H1 (cell line): ENCODE results near the gene ALG14. TPM values are rescaled to one million over a fixed set of nuclear protein-coding genes. Genes with fewer than 3 reads are reported as not detected.

Experiments
- CTCF ChIA-PET: fragments of 300-600 bp; sonication (Branson Sonifier 250); formaldehyde crosslinking; loops from one replicate; lab custom pipeline; 2021; ENCODE audit not compliant: partially characterized antibody; lab: Charles Lee
- POLR2A ChIA-PET: fragments of 300-600 bp; sonication (Branson Sonifier 250); formaldehyde crosslinking; loops from one replicate; lab custom pipeline; 2021; ENCODE audit warnings: inconsistent platforms; ENCODE audit not compliant: partially characterized antibody; lab: Charles Lee
- DNase-seq, 2 experiments: peaks; one replicate each; pipeline versions ENCODE4 v3.0.0 to v3.0.0-alpha.2; 2010 to 2022; ENCODE audit warnings: low spot score in 2 of 2, low read depth in 1 of 2, mixed read lengths in 1 of 2
- FAIRE-seq: peaks from 2 replicates; lab custom pipeline; 2011; peaks lifted over from hg19 to GRCh38; lab: Jason Lieb, UNC
- H2AFZ ChIP-seq: 2 replicates; pipeline ENCODE4 v1.8.1; 2012; ENCODE audit warnings: low read length, inconsistent platforms
- H2AK5ac ChIP-seq: 2 replicates; pipeline ENCODE4 v1.6.1; 2013; ENCODE audit warnings: low read depth, low read length
- H2BK120ac ChIP-seq: replicated peaks from 2 replicates; pipeline ENCODE3; 2013; ENCODE audit warnings: low read depth, low read length, inconsistent platforms
- H2BK12ac ChIP-seq: 2 replicates; pipeline ENCODE4 v1.6.1; 2013; ENCODE audit warnings: low read depth, low read length
- H2BK15ac ChIP-seq: 2 replicates; pipeline ENCODE4 v1.6.1; 2013; ENCODE audit warnings: low read length
- H2BK20ac ChIP-seq: 2 replicates; pipeline ENCODE4 v1.6.1; 2013; ENCODE audit warnings: low read length
- H2BK5ac ChIP-seq: 2 replicates; pipeline ENCODE4 v1.6.1; 2013; ENCODE audit warnings: low read depth, low read length
- H3K14ac ChIP-seq: 2 replicates; pipeline ENCODE4 v1.6.1; 2013; ENCODE audit warnings: inconsistent platforms; ENCODE audit not compliant: insufficient read length
- H3K18ac ChIP-seq: 2 replicates; pipeline ENCODE4 v1.6.1; 2013; ENCODE audit warnings: low read length; ENCODE audit errors: extremely low read depth
- H3K23ac ChIP-seq: 2 replicates; pipeline ENCODE4 v1.6.1; 2013; ENCODE audit warnings: inconsistent platforms; ENCODE audit not compliant: insufficient read length
- H3K23me2 ChIP-seq: 2 replicates; pipeline ENCODE4 v1.6.1; 2013; ENCODE audit warnings: low read depth, low read length
- H3K27ac ChIP-seq: 2 replicates; pipeline ENCODE4 v1.6.1; 2011; ENCODE audit warnings: low read depth, low read length, inconsistent platforms
- H3K27me3 ChIP-seq, 4 experiments: replicated peaks in 1 of 4; 1 replicate in 1 of 4; 2 replicates in 3 of 4; pipeline versions ENCODE4 v1.6.1 to v1.8.1; 2011 to 2013; ENCODE audit warnings: low read length in 3 of 4, mild to moderate bottlenecking in 3 of 4, inconsistent platforms in 2 of 4, mixed read lengths in 2 of 4, moderate library complexity in 1 of 4; ENCODE audit not compliant: control insufficient read depth in 3 of 4, insufficient read depth in 3 of 4; ENCODE audit errors: extremely low read depth in 1 of 4
- H3K36me3 ChIP-seq, 4 experiments: 2 replicates each; pipeline versions ENCODE4 v1.6.1 to v1.8.1; 2011 to 2013; ENCODE audit warnings: mild to moderate bottlenecking in 4 of 4, low read length in 3 of 4, moderate library complexity in 2 of 4, control low read depth in 1 of 4, inconsistent platforms in 1 of 4; ENCODE audit not compliant: insufficient read depth in 4 of 4, control insufficient read depth in 2 of 4
- H3K4ac ChIP-seq: replicated peaks from 2 replicates; pipeline ENCODE3; 2013; ENCODE audit warnings: low read length, low read depth, mixed read lengths, inconsistent platforms; ENCODE audit not compliant: insufficient read length
- H3K4me1 ChIP-seq, 4 experiments: replicated peaks in 1 of 4; 1 replicate in 1 of 4; 2 replicates in 3 of 4; pipeline versions ENCODE4 v1.6.1 to v1.8.1; 2011 to 2013; ENCODE audit warnings: low read length in 3 of 4, inconsistent platforms in 2 of 4, mixed read lengths in 1 of 4; ENCODE audit not compliant: insufficient read depth in 4 of 4, control insufficient read depth in 3 of 4
- H3K4me2 ChIP-seq, 2 experiments: 2 replicates each; pipeline versions ENCODE4 v1.6.1 to v1.8.1; 2011 to 2013; ENCODE audit warnings: low read depth in 2 of 2, low read length in 2 of 2, control low read depth in 1 of 2, inconsistent platforms in 1 of 2, mild to moderate bottlenecking in 1 of 2; ENCODE audit not compliant: insufficient read depth in 1 of 2
- H3K4me3 ChIP-seq, 4 experiments: fragments of 200-600, 300-600 bp in 1 of 4; sonication (generic), shearing (Covaris generic), sonication (Bioruptor Twin) in 1 of 4; 2 replicates each; pipeline versions ENCODE4 v1.5.1 to v1.8.1; 2011 to 2016; ENCODE audit warnings: low read length in 4 of 4, low read depth in 3 of 4, control low read depth in 2 of 4, inconsistent platforms in 2 of 4, mild to moderate bottlenecking in 2 of 4, mixed read lengths in 1 of 4, moderate library complexity in 1 of 4; ENCODE audit not compliant: insufficient read depth in 2 of 4; ENCODE audit errors: extremely low read depth in 1 of 4
- H3K56ac ChIP-seq: replicated peaks from 2 replicates; pipeline ENCODE3; 2013; ENCODE audit warnings: low read depth, mild to moderate bottlenecking, mixed read lengths, low read length, inconsistent platforms; ENCODE audit not compliant: insufficient read length
- H3K79me1 ChIP-seq: 2 replicates; pipeline ENCODE4 v1.6.1; 2013; ENCODE audit warnings: low read depth, low read length, control low read depth
- H3K79me2 ChIP-seq, 2 experiments: 2 replicates each; pipeline versions ENCODE4 v1.6.1 to v1.8.1; 2012 to 2013; ENCODE audit warnings: low read length in 2 of 2, mild to moderate bottlenecking in 2 of 2, inconsistent platforms in 1 of 2; ENCODE audit not compliant: insufficient read depth in 2 of 2, control insufficient read depth in 1 of 2
- H3K9ac ChIP-seq, 4 experiments: replicated peaks in 1 of 4; 1 replicate in 1 of 4; 2 replicates in 3 of 4; pipeline versions ENCODE4 v1.6.1 to v1.8.1; 2011 to 2013; ENCODE audit warnings: low read depth in 3 of 4, low read length in 3 of 4, control low read depth in 2 of 4, mild to moderate bottlenecking in 2 of 4, moderate library complexity in 2 of 4, inconsistent platforms in 1 of 4; ENCODE audit errors: extremely low read depth in 1 of 4
- H3K9me3 ChIP-seq, 2 experiments: 2 replicates each; pipeline versions ENCODE4 v1.6.1 to v1.8.1; 2012 to 2013; ENCODE audit warnings: mild to moderate bottlenecking in 2 of 2, moderate library complexity in 2 of 2, control low read depth in 1 of 2, inconsistent platforms in 1 of 2, low read depth in 1 of 2, low read length in 1 of 2, mixed read lengths in 1 of 2; ENCODE audit not compliant: insufficient read depth in 2 of 2
- H4K20me1 ChIP-seq, 2 experiments: replicated peaks in 1 of 2; 2 replicates each; pipeline versions ENCODE3 to v1.8.1; 2011 to 2013; ENCODE audit warnings: inconsistent platforms in 2 of 2, low read length in 2 of 2, mild to moderate bottlenecking in 1 of 2; ENCODE audit not compliant: insufficient read depth in 2 of 2, control insufficient read depth in 1 of 2
- H4K5ac ChIP-seq: 2 replicates; pipeline ENCODE4 v1.6.1; 2013; ENCODE audit warnings: low read length, low read depth, mixed read lengths, inconsistent platforms; ENCODE audit not compliant: insufficient read length
- H4K8ac ChIP-seq: 2 replicates; pipeline ENCODE4 v1.8.0; 2013; ENCODE audit warnings: mild to moderate bottlenecking, moderate library complexity, low read length, inconsistent platforms; ENCODE audit not compliant: insufficient read depth; ENCODE audit errors: extremely low read depth
- H4K91ac ChIP-seq: replicated peaks from 2 replicates; pipeline ENCODE3; 2013; ENCODE audit warnings: low read length, mixed read lengths, inconsistent platforms; ENCODE audit not compliant: insufficient read length
- BRCA1 ChIP-seq: IDR thresholded peaks from 2 replicates; pipeline ENCODE4 v1.6.1; 2012; ENCODE audit warnings: low read depth, low read length, improper control_type of control experiment
- CREB1 ChIP-seq: IDR thresholded peaks from 2 replicates; pipeline ENCODE4 v1.6.1; 2012; ENCODE audit warnings: inconsistent platforms
- GABPA ChIP-seq: IDR thresholded peaks from 2 replicates; pipeline ENCODE4 v1.6.1; 2011; ENCODE audit warnings: mild to moderate bottlenecking, low read length, moderate library complexity, borderline replicate concordance; ENCODE audit not compliant: insufficient read depth
- whole genome bisulfite sequencing, 2 experiments: shearing (Covaris generic) in 1 of 2; methylation state at CpG; one replicate each; pipeline versions ENCODE4 v1.1.6 to v1.1.7; 2013 to 2015; ENCODE audit warnings: low lambda C conversion rate in 2 of 2, mixed read lengths in 2 of 2, inconsistent platforms in 1 of 2, low coverage in 1 of 2, missing lambda C conversion rate in 1 of 2; ENCODE audit not compliant: insufficient replicate concordance in 2 of 2, insufficient coverage in 1 of 2, insufficient read length in 1 of 2; ENCODE audit errors: extremely low coverage in 1 of 2, missing lambda C conversion rate in 1 of 2; 5-methylcytosine and 5-hydroxymethylcytosine counted together
- polyA plus RNA-seq, 7 experiments: library from polyadenylated mRNA; depleted of rRNA in 3 of 7; stranded (reverse) in 5 of 7; unstranded in 2 of 7; fragments of >200 nt in 5 of 7; fragments of 200-250 nt in 2 of 7; gene quantifications; 1 replicate in 5 of 7; 2 replicates in 1 of 7; 4 replicates in 1 of 7; pipeline versions ENCODE4 v1.2.1 to v1.2.3, GENCODE V29; 2011 to 2013; ENCODE audit warnings: missing spikeins in 2 of 7, mixed read lengths in 2 of 7
- total RNA-seq: library from RNA; stranded (reverse); fragmentation: NEBNext Ultra II Directional; extraction: Animal tissue kit (Norgen Biotek cat#: 25700); gene quantifications from 2 replicates; pipeline ENCODE4 v1.2.1, GENCODE V29; 2021

ALG14 gene
- total and polyA plus RNA-seq, 2 of the 8 experiments (the other 6 are each of a cell fraction or from before 2014, with no cell fraction given): 0.95 to 1.3 TPM

DNA sequence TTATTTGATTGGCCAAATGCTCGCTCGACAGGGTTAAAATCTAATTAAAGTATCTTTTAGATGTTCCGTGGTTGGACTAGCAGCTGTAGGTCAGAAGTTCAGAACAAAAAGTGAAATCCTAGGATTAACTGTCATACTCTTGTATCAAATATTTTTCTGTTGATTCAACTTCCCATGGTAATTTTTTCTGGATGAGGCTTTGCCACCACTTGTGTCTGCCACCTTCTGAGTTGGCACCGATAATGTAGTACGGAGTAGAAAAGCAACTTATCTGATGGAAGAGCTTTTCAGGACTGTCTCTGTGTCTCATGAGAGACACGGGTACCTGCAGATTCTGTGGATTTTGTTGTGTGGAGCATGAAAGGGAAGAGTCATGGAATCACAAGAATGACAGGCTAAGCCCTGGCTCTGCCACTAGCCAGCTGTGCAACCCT lies 101.2 kb downstream of the ALG14 start:
- TF ChIP-seq BRCA1 (no peak), GABPA (no peak), CREB1 (no peak)
- no peak overlapping the region for H3K23ac ChIP-seq
- CTCF ChIA-PET: no interaction called here
- no peak for FAIRE-seq
- no peak overlapping the region for H2BK120ac ChIP-seq
- no peak overlapping the region for H4K91ac ChIP-seq
- H3K36me3 ChIP-seq: no peaks in the 10 kb centered on the region
- H3K79me2 ChIP-seq: no peaks in the 10 kb centered on the region
- H2BK5ac ChIP-seq: 0 out of 2 replicates have a peak overlapping the region, but pooled peaks have one; percentile 60
- no peak overlapping the region for H3K9ac ChIP-seq
- no peak overlapping the region for H3K4me2 ChIP-seq
- POLR2A ChIA-PET: interaction anchor here (1.1 kb wide), 1 partner anchor 18 kb away, joined by 4 read pairs; no protein-coding TSS in a partner anchor
- 91% methylated on average over 6 of the region's 6 CpGs; no CpG with 5 or more reads in 1 of the 2 experiments for WGBS, 2 experiments
- H3K4me3 ChIP-seq: no peak overlapping the region
- no peak overlapping the region for H3K18ac ChIP-seq
- no peak overlapping the region for H3K4ac ChIP-seq
- peaks cover 0 to 4% (median 3%) of the 10 kb centered on the region in 4 experiments; a peak in 4 of 7 replicates for H3K4me1 ChIP-seq
- DNase-seq: no peak
- H4K5ac ChIP-seq: no peak overlapping the region
- no peak overlapping the region for H4K8ac ChIP-seq
- no peaks in the 10 kb centered on the region for H3K79me1 ChIP-seq
- no peak overlapping the region for H3K56ac ChIP-seq
- H2BK20ac ChIP-seq: 0 out of 2 replicates have a peak overlapping the region, but pooled peaks have one; percentile 61
- H3K9me3 ChIP-seq: no peaks in the 10 kb centered on the region
- H3K27ac ChIP-seq: no peak overlapping the region
- H2BK15ac ChIP-seq: no peak overlapping the region
- H3K23me2 ChIP-seq: no peaks in the 10 kb centered on the region
- no peak overlapping the region for H2BK12ac ChIP-seq
- no peak overlapping the region for H3K14ac ChIP-seq
- H4K20me1 ChIP-seq: no peaks in the 10 kb centered on the region
- H3K27me3 ChIP-seq: no peaks in the 10 kb centered on the region
- H2AK5ac ChIP-seq: no peak overlapping the region
- no peak overlapping the region for H2AFZ ChIP-seq
